Measurements from ENCODE around the gene CREG2.

CREG2 gene

GRCh38 chr2:101310834-101311695 lies 76.2 kb downstream of the CREG2 start:
- TF ChIP-seq CTCF (conservative IDR thresholded peaks at IDR 0.05), result no peak
- no peak overlapping the region for H3K27ac ChIP-seq

- H3K27ac ChIP-seq, result no peak overlapping the region
- no peak for TF ChIP-seq CTCF (conservative IDR thresholded peaks at IDR 0.05)
Observed at GRCh38 chr2:101310090-101310833, 77.0 kb downstream of the CREG2 start.

GRCh38 chr2:101308432-101309210 lies 78.7 kb downstream of the CREG2 start, which contains the start of gene RNF149:
Gene RNF149, minus strand, starts transcription at chr2:101308701. Its CDS starts 113 bp downstream, at chr2:101308588.
- no peak for TF ChIP-seq CTCF (conservative IDR thresholded peaks at IDR 0.05)
- H3K27ac ChIP-seq, result peak within 1 kb of the TSS; percentile 93

DNA sequence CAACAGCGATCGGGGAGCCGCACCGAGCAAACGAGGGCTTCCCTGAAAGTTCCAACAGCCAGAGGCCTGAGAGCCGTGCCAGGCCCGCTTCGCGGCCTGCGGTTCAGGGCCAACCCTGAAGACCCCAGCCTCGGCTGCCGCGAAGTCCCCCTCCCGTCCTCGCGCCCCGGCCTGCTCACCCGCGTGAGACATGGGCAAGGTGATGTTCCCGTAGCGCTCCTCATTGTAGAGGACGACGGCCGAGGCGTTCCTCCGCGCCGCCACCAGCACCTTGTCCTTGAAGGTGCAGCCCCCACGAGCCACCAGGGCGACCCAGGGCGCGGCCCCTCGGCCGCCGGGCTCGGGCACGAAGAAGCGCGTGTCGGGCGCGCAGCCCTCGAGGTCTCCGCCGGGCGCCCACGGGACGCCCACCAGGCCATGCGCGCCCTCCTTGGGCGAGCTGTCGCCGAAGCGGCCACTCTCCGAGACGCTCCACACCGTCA lies 79.3 kb downstream of the CREG2 start:
- H3K27ac ChIP-seq, result peak overlapping the region; percentile 93
- no peak for TF ChIP-seq CTCF (conservative IDR thresholded peaks at IDR 0.05)

DNA sequence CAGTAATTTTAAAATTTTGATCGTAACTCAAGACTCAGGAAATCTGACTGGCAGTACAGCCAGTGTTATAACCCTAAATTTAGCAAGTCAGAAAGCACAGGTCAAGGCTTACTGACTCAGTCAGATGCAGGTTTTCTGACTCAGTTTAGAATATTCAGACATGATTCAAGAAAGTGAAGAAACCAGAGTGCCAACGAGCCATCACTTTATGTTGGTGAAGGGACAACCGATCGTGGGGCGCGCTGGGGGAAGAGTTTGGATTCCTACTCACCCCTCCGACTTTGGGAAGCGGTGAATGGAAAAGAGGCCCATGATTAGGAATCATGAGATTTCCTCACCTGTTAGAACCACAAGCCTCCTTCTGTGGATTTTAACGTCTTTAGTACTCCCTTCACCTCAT lies 79.8 kb downstream of the CREG2 start:
- H3K27ac ChIP-seq, result peak overlapping the region; percentile 93
- TF ChIP-seq CTCF (conservative IDR thresholded peaks at IDR 0.05), result no peak

- H3K27ac ChIP-seq, result peak overlapping the region; percentile 93; the same call in 1 of the 2 replicates
Observed at GRCh38 chr2:101306410-101306809, 80.9 kb downstream of the CREG2 start.

More at GRCh38 chr2:101306410-101306809, 80.9 kb downstream of the CREG2 start:
- TF ChIP-seq CTCF (conservative IDR thresholded peaks at IDR 0.05), result no peak

All from VCaP (cell line).